Spleen (tissue), 7 donors: Measurements from ENCODE around the gene EPHB3.

Experiments used
- POLR2A ChIP-seq, 3 donors: fragments of 450-650 bp; IDR thresholded peaks; one replicate each; pipeline ENCODE4 v1.5.1; 2017; ENCODE audit warnings: antibody characterized with exemption in 3 of 3, mild to moderate bottlenecking in 1 of 3
- TF ChIP-seq, protein P1 (sequence below), 11 experiments: fragments of 200-600 bp in 7 of 11; fragments of 450-650 bp in 4 of 11; sonication (generic) in 4 of 11; IDR thresholded peaks in 8 of 11; conservative IDR thresholded peaks in 3 of 11; 1 replicate in 7 of 11; 2 replicates in 4 of 11; pipeline versions ENCODE4 v1.4.0 to v1.8.0; 2016 to 2021; ENCODE audit warnings: antibody characterized with exemption in 11 of 11, inconsistent platforms in 4 of 11, mild to moderate bottlenecking in 1 of 11
- donor health status: DM: no; HTN: no; CAD: no; lungs with moderate emphysema.
- donor health status: DM: no; HTN: no; CAD: no.
- donor health status: DM: no; HTN: no; CAD: no.

DNA sequence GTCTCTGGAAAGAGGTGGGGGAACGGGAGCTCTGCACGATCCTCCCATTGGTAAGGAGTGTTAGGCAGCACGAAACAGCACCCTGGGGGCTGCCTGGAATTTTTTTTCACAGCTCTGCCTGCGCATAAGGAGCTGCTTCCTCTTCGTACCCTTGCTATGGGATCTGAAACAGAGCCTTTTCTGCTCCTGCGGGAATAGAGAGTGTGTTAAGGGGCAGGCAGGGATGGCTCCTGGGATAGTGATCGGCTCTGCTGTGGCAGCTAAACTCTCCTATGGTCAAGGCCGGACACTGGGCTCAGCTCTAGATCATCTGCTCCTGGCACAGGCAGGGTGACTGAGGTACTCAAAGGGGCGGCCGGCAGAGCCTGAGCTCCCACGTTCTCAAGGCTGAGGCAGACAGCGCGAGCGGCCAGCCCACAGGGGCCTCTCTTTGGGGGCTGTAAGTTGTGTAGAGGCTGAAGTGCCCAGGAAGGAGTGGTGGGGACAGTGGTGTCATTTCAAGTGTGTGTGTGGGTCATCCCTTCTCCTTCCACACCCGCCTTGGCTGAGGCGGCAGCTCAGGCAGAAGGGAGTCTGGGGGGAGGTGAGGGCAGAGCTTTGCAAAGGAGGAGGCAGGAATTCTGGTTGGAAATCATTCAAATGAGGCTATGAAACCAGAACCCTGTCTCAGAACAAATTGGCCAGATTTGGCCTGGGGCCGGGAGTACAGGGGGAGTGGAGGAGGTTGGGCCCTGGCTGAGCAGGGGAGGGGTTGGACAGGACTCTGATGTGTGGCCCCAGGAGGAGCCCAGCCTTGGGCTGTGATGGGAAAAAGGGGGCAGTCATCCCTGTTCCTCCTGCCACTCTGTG is 31.0 kb downstream of the EPHB3 start:
- TF ChIP-seq, protein P1, sequence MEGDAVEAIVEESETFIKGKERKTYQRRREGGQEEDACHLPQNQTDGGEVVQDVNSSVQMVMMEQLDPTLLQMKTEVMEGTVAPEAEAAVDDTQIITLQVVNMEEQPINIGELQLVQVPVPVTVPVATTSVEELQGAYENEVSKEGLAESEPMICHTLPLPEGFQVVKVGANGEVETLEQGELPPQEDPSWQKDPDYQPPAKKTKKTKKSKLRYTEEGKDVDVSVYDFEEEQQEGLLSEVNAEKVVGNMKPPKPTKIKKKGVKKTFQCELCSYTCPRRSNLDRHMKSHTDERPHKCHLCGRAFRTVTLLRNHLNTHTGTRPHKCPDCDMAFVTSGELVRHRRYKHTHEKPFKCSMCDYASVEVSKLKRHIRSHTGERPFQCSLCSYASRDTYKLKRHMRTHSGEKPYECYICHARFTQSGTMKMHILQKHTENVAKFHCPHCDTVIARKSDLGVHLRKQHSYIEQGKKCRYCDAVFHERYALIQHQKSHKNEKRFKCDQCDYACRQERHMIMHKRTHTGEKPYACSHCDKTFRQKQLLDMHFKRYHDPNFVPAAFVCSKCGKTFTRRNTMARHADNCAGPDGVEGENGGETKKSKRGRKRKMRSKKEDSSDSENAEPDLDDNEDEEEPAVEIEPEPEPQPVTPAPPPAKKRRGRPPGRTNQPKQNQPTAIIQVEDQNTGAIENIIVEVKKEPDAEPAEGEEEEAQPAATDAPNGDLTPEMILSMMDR (IDR thresholded peaks at IDR 0.05 in 8 of 11, conservative IDR thresholded peaks at IDR 0.05 in 3 of 11), result no peak
- TF ChIP-seq POLR2A (IDR thresholded peaks at IDR 0.05), result no peak
